IMR-90 (cell line): ENCODE data around the gene GPSM3.

Experiments
- POLR2A ChIP-seq: IDR thresholded peaks from 2 replicates; pipeline ENCODE4 v1.6.1; 2012; ENCODE audit warnings: mild to moderate bottlenecking, low read depth, low read length
- TF ChIP-seq, protein P1 (sequence below): conservative IDR thresholded peaks from 2 replicates; pipeline ENCODE4 v1.5.1; 2012; ENCODE audit warnings: mild to moderate bottlenecking, low read depth, low read length, improper control_type of control experiment

DNA sequence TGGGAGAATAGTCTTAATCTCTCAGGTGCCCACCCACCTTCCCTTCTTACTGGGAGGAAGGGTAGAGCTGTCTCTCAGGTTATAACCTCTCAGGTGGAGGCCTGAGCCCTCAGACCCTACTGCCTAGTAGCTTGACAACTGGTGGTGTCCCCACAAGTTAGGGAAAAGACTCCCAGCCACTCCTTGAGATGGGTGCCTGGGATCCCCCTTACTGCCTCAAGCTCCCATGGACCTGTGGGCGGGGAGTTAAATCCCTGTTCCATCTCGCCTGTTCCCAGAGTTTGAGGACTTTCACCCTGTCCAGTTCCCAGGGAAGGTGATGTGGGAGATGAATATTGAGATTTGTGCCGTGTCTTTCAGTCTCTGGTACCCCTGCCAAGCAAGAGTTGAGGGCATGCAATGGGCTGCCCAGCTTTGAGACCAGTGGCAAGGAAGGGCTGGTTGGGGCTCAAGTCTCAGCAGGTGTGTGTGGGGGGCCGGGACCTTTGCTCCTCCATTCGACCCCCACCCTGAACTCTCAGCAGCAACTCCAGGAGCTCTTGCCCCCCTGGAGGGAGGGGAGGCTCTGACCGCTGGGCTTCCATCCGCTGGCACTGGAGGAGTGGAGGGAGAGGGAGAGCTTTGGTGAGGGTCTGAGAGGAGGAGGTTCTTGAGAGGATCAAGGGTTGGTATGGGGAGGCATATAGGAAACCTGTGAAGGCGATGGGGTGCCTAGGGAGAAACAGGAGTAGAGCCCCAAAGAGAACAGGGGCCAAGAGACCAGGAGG is 1.3 kb downstream of the GPSM3 start:
- TF ChIP-seq POLR2A: no peak
- TF ChIP-seq, protein P1, sequence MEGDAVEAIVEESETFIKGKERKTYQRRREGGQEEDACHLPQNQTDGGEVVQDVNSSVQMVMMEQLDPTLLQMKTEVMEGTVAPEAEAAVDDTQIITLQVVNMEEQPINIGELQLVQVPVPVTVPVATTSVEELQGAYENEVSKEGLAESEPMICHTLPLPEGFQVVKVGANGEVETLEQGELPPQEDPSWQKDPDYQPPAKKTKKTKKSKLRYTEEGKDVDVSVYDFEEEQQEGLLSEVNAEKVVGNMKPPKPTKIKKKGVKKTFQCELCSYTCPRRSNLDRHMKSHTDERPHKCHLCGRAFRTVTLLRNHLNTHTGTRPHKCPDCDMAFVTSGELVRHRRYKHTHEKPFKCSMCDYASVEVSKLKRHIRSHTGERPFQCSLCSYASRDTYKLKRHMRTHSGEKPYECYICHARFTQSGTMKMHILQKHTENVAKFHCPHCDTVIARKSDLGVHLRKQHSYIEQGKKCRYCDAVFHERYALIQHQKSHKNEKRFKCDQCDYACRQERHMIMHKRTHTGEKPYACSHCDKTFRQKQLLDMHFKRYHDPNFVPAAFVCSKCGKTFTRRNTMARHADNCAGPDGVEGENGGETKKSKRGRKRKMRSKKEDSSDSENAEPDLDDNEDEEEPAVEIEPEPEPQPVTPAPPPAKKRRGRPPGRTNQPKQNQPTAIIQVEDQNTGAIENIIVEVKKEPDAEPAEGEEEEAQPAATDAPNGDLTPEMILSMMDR: no peak
